Stimulated activated memory B cell treated with anti-CD40 and anti-IgM and Interleukin-4, amounts not matched to agents 10 μg/mL and 1 μg/mL and 100 μg/mL, for 72 hours (primary cell): Measurements from ENCODE around the gene SLTM.
"Not testable (repeated sequence)": the region's sequence is repeated elsewhere in the genome, so short reads cannot be mapped to it uniquely, and the experiment has no call there.

Experiments
- ATAC-seq: fragments of 150-1000 bp; cut with Tn5 transposase; 2 replicates; pipeline ENCODE4 v1.10.0; 2021
- H3K27ac Mint-ChIP-seq: one replicate; pipeline ENCODE4 v1.8.0; 2022; ENCODE audit warnings: mild to moderate bottlenecking, mixed read lengths
- H3K27me3 Mint-ChIP-seq: one replicate; pipeline ENCODE4 v1.8.0; 2022; ENCODE audit warnings: mixed read lengths
- H3K36me3 Mint-ChIP-seq: one replicate; pipeline ENCODE4 v1.8.0; 2022; ENCODE audit warnings: mixed read lengths
- H3K4me1 Mint-ChIP-seq: one replicate; pipeline ENCODE4 v1.8.0; 2022; ENCODE audit warnings: mixed read lengths
- H3K4me3 Mint-ChIP-seq: one replicate; pipeline ENCODE4 v1.8.0; 2022; ENCODE audit warnings: mild to moderate bottlenecking, moderate library complexity, mixed read lengths
- H3K9me3 Mint-ChIP-seq: one replicate; pipeline ENCODE4 v1.8.0; 2022; ENCODE audit warnings: mixed read lengths

Gene SLTM

DNA sequence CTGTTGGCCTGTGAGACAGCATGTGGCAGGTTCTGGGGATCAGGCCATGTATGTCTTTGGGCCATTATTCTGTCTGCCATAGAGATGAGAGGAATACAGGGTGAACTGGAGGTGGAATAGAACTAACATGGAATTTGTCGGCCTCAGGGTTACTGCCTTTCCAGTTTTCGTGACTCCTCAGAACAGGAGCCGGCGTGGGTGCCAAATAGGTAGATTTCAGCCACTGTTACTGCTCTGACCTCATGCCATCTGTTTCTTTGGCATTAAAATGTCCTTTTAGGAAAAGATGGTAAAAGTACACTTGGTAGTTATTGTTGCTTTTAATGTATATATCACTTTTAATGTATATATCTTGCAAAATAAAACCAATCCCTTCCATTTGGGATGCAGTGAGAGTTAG lies 65.6 kb downstream of the SLTM start:
- Mint-ChIP-seq H3K9me3 (no peaks in the 10 kb centered on the region), H3K27me3 (no peaks in the 10 kb centered on the region), H3K4me3 (no peak overlapping the region), H3K4me1 (peaks cover 7% of the 10 kb centered on the region), H3K27ac (no peak overlapping the region), H3K36me3 (no peaks in the 10 kb centered on the region)
- no peak for ATAC-seq

DNA sequence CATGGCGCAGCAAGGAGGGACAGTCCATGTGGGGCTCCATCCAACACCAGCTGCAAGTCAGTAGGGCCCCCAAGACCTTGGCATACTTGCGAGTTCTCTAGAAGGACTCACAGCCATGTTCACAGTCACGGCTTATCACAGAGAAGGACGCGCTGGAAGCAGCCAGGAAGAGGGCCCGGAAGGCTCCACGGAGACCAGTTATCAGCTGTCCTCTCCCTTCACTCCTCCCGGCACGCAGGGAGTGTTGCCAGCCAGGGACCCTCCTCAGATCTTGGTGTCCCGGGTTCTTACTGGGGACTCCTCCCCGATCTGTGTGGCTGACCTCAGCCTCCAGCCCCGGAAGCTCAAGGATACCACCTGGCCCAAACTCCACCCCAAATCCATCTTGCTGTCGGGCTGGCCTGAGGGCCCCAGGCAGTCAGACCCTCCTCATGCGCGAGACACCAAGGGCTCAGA lies 68.0 kb downstream of the SLTM start:
- H3K4me3 Mint-ChIP-seq, result no peak overlapping the region
- H3K36me3 Mint-ChIP-seq, result no peaks in the 10 kb centered on the region
- ATAC-seq, result peak; percentile 12
- no peaks in the 10 kb centered on the region for H3K27me3 Mint-ChIP-seq
- H3K27ac Mint-ChIP-seq, result no peak overlapping the region
- H3K4me1 Mint-ChIP-seq, result peaks cover 14% of the 10 kb centered on the region
- no peaks in the 10 kb centered on the region for H3K9me3 Mint-ChIP-seq

DNA sequence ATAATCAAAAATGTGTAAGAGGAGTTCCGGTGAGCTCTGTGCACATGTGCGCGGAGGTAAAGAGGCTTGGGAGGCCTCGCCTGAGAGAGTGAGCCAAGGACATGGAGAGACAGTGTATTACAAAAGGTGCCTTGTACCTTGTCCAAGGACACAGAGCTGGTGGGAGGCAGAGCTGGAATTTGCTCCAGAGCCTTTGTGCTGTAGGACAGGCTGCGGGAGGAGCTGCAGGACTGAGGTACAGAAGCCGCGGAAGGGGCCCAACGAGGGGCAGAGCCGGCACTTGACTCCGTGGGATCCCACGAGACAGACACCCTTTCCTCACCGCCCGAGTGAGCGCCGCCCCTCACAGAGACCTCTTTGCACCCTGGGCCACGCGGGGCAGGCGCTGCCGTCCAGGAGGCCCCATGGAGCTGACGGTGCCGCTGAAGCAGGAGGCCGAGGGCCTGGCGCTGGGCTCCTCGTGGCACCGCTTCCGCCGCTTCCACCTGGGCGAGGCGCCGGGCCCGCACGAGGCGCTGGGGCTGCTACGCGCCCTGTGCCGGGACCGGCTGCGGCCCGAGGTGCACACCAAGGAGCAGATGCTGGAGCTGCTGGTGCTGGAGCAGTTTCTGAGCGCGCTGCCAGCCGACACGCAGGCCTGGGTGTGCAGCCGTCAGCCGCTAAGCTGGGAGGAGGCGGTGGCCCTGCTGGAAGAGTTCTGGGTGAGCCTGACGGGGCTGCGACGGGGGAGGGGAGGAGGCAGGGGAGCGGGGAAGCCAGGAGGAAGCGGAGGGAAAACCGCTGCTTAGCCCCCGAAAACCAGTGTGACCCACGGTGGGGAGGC lies 68.7 kb downstream of the SLTM start:
- Mint-ChIP-seq H3K4me3 (peak overlapping the region; percentile 38), H3K27me3 (no peaks in the 10 kb centered on the region), H3K36me3 (no peaks in the 10 kb centered on the region), H3K9me3 (no peaks in the 10 kb centered on the region), H3K27ac (no peak overlapping the region), H3K4me1 (peaks cover 14% of the 10 kb centered on the region)
- ATAC-seq, result peak; percentile 53

GRCh38 chr15:58862326-58862725 lies 71.2 kb downstream of the SLTM start:
- H3K9me3 Mint-ChIP-seq, result no peaks in the 10 kb centered on the region
- ATAC-seq, result no peak
- H3K4me1 Mint-ChIP-seq, result peaks cover 14% of the 10 kb centered on the region
- H3K4me3 Mint-ChIP-seq, result no peak overlapping the region
- no peaks in the 10 kb centered on the region for H3K36me3 Mint-ChIP-seq
- H3K27me3 Mint-ChIP-seq, result no peaks in the 10 kb centered on the region
- H3K27ac Mint-ChIP-seq, result no peak overlapping the region

- H3K4me3 Mint-ChIP-seq, H3K9me3 Mint-ChIP-seq, H3K27me3 Mint-ChIP-seq, ATAC-seq, H3K4me1 Mint-ChIP-seq, H3K27ac Mint-ChIP-seq: not testable (repeated sequence)
- peaks cover 20% of the 10 kb centered on the region for H3K36me3 Mint-ChIP-seq
Measured at GRCh38 chr15:58856621-58857020, 76.9 kb downstream of the SLTM start.

GRCh38 chr15:58856086-58856485 lies 77.4 kb downstream of the SLTM start:
- Mint-ChIP-seq H3K4me3 (no peak overlapping the region), H3K4me1 (no peaks in the 10 kb centered on the region), H3K27ac (no peak overlapping the region), H3K9me3 (no peaks in the 10 kb centered on the region), H3K27me3 (no peaks in the 10 kb centered on the region), H3K36me3 (peaks cover 20% of the 10 kb centered on the region)
- no peak for ATAC-seq

GRCh38 chr15:58854593-58854992 lies 78.9 kb downstream of the SLTM start:
- no peak for ATAC-seq
- Mint-ChIP-seq H3K9me3 (no peaks in the 10 kb centered on the region), H3K4me1 (no peaks in the 10 kb centered on the region), H3K27ac (no peak overlapping the region), H3K4me3 (no peak overlapping the region), H3K27me3 (no peaks in the 10 kb centered on the region), H3K36me3 (peaks cover 26% of the 10 kb centered on the region)

GRCh38 chr15:58852347-58852746 lies 81.1 kb downstream of the SLTM start:
- Mint-ChIP-seq H3K9me3 (no peaks in the 10 kb centered on the region), H3K4me1 (no peaks in the 10 kb centered on the region), H3K27me3 (no peaks in the 10 kb centered on the region), H3K36me3 (peaks cover 46% of the 10 kb centered on the region), H3K4me3 (no peak overlapping the region), H3K27ac (no peak overlapping the region)
- ATAC-seq, result no peak

DNA sequence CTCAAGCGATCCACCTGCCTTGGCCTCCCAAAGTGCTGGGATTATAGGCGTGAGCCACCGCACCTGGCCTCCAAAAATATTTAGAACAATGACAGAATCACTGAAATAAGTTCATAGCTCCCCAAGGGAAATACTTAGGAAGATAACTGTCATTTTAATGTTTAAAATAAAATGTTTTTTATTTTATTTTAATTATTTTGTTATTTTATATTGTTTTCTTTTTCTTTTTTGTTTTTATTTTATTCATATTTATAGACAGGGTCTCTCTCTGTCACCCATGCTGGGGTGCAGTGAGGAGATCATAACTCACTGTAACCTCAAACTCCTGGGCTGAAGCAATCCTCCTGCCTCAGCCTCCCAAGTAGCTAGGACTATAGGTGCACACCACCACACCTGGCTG lies 82.3 kb downstream of the SLTM start:
- H3K4me3 Mint-ChIP-seq, H3K9me3 Mint-ChIP-seq, ATAC-seq, H3K4me1 Mint-ChIP-seq, H3K27me3 Mint-ChIP-seq, H3K27ac Mint-ChIP-seq: not testable (repeated sequence)
- H3K36me3 Mint-ChIP-seq, result peaks cover 48% of the 10 kb centered on the region

DNA sequence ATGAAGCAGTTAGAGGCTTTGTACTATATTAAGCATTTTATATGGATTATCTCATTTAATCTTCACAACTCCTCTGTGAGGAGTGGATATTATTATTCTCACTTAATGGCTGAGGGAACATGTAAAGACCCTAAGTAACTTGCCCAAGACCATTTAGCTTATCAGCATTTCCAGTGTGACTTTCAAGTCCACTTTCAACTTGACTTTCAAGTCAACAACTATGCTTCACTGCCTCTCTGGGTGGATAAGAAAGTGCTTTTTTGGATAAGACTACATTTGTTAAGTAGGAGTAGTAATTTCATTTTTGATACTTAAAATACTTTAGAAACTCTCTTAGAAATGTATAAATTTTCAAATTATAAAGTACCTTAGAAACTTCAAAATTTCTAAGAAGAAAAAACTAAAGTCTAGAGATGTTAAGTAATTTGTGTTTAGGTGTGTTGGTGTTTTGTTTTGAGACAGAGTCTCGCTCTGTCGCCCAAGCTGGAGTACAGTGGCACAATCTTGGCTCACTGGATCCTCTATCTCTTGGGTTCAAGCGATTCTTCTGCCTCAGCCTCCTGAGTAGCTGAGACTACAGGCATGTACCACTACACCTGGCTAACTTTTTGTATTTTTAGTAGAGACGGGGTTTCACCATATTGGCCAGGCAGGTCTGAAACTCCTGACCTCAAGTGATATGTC lies 90.6 kb downstream of the SLTM start:
- Mint-ChIP-seq H3K4me3 (no peak overlapping the region), H3K9me3 (no peaks in the 10 kb centered on the region), H3K4me1 (no peaks in the 10 kb centered on the region), H3K27me3 (no peaks in the 10 kb centered on the region), H3K27ac (no peak overlapping the region), H3K36me3 (peaks cover 23% of the 10 kb centered on the region)
- ATAC-seq, result no peak

DNA sequence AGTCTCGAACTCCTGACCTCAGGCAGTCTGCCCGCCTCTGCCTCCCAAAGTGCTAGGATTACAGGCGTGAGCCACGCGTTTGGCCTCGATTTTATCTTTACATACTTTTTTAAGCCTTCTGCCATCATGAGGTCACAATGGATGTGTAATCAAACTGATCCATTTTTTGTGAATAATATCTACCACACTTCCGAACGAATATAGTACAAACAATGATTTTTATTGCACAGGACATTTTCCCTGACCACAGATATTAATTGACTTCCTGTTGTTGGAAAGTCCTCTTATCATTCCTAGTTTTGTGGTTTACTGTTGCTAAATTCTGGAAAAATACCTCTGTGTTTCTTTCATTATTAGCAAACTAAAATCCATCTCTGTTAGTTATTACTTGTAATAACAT lies 93.4 kb downstream of the SLTM start:
- no peaks in the 10 kb centered on the region for H3K27me3 Mint-ChIP-seq
- no peaks in the 10 kb centered on the region for H3K4me1 Mint-ChIP-seq
- ATAC-seq, result no peak
- H3K9me3 Mint-ChIP-seq, result no peaks in the 10 kb centered on the region
- no peak overlapping the region for H3K4me3 Mint-ChIP-seq
- peaks cover 6% of the 10 kb centered on the region for H3K36me3 Mint-ChIP-seq
- no peak overlapping the region for H3K27ac Mint-ChIP-seq

GRCh38 chr15:58839485-58839884 lies 94.0 kb downstream of the SLTM start:
- H3K4me3 Mint-ChIP-seq, result no peak overlapping the region
- H3K27ac Mint-ChIP-seq, result no peak overlapping the region
- H3K36me3 Mint-ChIP-seq, result peaks cover 5% of the 10 kb centered on the region
- H3K9me3 Mint-ChIP-seq, result no peaks in the 10 kb centered on the region
- no peaks in the 10 kb centered on the region for H3K27me3 Mint-ChIP-seq
- ATAC-seq, result no peak
- no peaks in the 10 kb centered on the region for H3K4me1 Mint-ChIP-seq

DNA sequence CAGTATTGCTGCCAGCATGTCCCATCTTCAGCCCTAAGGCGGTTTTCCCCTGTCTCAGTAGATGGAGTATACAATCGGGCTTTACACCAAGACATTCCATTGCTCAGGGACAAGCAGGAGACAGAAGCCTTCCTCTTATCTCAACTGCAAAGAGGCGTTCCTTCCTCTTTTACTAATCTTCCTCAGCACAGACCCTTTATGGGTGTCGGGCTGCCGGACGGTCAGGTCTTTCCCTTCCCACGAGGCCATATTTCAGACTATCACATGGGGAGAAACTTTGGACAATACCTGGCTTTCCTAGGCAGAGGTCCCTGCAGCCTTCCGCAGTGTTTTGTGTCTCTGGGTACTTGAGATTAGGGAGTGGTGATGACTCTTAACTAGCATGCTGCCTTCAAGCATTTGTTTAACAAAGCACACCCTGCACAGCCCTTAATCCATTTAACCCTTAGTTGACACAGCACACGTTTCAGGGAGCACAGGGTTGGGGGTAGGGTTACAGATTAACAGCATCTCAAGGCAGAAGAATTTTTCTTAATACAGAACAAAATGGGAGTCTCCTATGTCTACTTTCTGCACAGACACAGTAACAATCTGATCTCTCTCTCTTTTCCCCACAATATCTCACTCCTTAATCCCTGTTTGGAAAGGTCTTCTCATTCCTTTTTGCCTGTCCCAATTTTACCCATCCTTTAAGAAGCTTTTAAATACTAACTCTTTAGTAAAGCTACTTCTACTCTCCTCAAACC lies 99.6 kb downstream of the SLTM start:
- peaks cover 15% of the 10 kb centered on the region for H3K36me3 Mint-ChIP-seq
- H3K4me3 Mint-ChIP-seq, result peak overlapping the region; percentile 34
- H3K4me1 Mint-ChIP-seq, result peaks cover 16% of the 10 kb centered on the region
- H3K27ac Mint-ChIP-seq, ATAC-seq, H3K27me3 Mint-ChIP-seq, H3K9me3 Mint-ChIP-seq: not testable (repeated sequence)

DNA sequence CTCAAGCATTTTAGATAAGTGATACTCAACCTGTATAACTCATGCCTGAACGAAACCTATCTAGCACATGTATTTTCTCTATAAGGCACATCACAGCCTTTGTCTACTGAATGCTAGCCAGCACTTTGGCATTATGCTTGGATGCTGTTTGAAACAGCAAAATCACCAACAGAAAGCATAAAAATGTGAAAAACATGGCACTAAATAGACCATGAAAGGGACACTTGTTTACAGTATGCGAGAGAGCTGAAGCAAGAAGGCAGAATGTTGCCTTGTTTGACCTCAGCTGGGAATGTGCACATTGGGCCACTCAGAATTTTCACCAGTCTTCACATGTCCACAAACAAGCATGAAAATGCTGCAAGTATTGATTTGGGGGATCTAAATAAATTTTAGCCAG lies 102.9 kb downstream of the SLTM start:
- Mint-ChIP-seq H3K4me1 (peaks cover 16% of the 10 kb centered on the region), H3K27ac (no peak overlapping the region), H3K4me3 (no peak overlapping the region), H3K36me3 (peaks cover 28% of the 10 kb centered on the region), H3K27me3 (no peaks in the 10 kb centered on the region), H3K9me3 (no peaks in the 10 kb centered on the region)
- no peak for ATAC-seq
